HCT116 (cell line): ENCODE measurements around the gene CD34. TPM values are rescaled to one million over a fixed set of nuclear protein-coding genes. Genes with fewer than 3 reads are reported as not detected.

Experiments
- ATAC-seq: fragments of 200-7000 bp; cut with Tn5 transposase; 2 replicates; pipeline ENCODE4 v1.9.1; 2020; ENCODE audit warnings: mild to moderate bottlenecking, moderate library complexity
- BruUV-seq: library from RNA; stranded (reverse); fragments of 400-500 nt; replicated peaks from 2 replicates; lab custom pipeline; 2021; lab: Mats Ljungman, UMichigan
- CTCF ChIA-PET: fragments of 300-600 bp; sonication (Branson Sonifier 250); formaldehyde crosslinking; loops from one replicate; lab custom pipeline; 2021; ENCODE audit warnings: antibody characterized with exemption; lab: Charles Lee
- POLR2A ChIA-PET: fragments of 300-600, 350-600 bp; sonication (Branson Sonifier 250); formaldehyde crosslinking; loops from one replicate; lab custom pipeline; 2021; ENCODE audit warnings: antibody characterized with exemption; lab: Charles Lee
- RAD21 ChIA-PET, 2 experiments: fragments of 300-600 bp; sonication (Branson Sonifier 250); formaldehyde crosslinking; loops; one replicate each; lab custom pipeline; 2023; ENCODE audit warnings: low total read pairs in 2 of 2; ENCODE audit not compliant: uncharacterized antibody in 2 of 2, unreplicated experiment in 2 of 2, low non-redundant PET in 1 of 2; lab: Charles Lee
- DNase-seq: peaks from one replicate; pipeline ENCODE4 v3.0.0-alpha.2; 2010; ENCODE audit warnings: low read depth, low spot score
- H2AFZ ChIP-seq: fragments of 200-600 bp; shearing (Covaris generic), sonication (generic); 2 replicates; pipeline ENCODE4 v1.6.1; 2017; ENCODE audit warnings: low read depth, mixed run types, mixed read lengths, antibody characterized with exemption, low read length; ENCODE audit not compliant: poor library complexity, severe bottlenecking
- H3K27ac ChIP-seq: 2 replicates; pipeline ENCODE4 v1.5.1; 2012; ENCODE audit warnings: low read depth, low read length
- H3K27me3 ChIP-seq: fragments of 200-600 bp; sonication (generic); 2 replicates; pipeline ENCODE4 v1.6.1; 2016; ENCODE audit warnings: mixed run types, low read length, mixed read lengths; ENCODE audit not compliant: insufficient read depth
- H3K36me3 ChIP-seq, 2 experiments: fragments of 200-500 bp in 1 of 2; fragments of 200-600 bp in 1 of 2; sonication (Bioruptor generic) in 1 of 2; sonication (generic) in 1 of 2; 2 replicates each; pipeline versions ENCODE4 v1.5.1 to v1.6.1; 2014 to 2016; ENCODE audit warnings: low read length in 2 of 2, inconsistent platforms in 1 of 2, mixed read lengths in 1 of 2, mixed run types in 1 of 2; ENCODE audit not compliant: insufficient read depth in 2 of 2, control insufficient read depth in 1 of 2
- H3K4me1 ChIP-seq, 2 experiments: fragments of 200-600 bp in 1 of 2; sonication (generic) in 1 of 2; 2 replicates each; pipeline versions ENCODE4 v1.5.1 to v1.6.1; 2012 to 2017; ENCODE audit warnings: low read length in 2 of 2, inconsistent platforms in 1 of 2, mild to moderate bottlenecking in 1 of 2, mixed read lengths in 1 of 2, mixed run types in 1 of 2, moderate library complexity in 1 of 2; ENCODE audit not compliant: insufficient read depth in 2 of 2, control insufficient read depth in 1 of 2
- H3K4me2 ChIP-seq: fragments of 200-600 bp; sonication (generic); 2 replicates; pipeline ENCODE4 v1.6.1; 2017; ENCODE audit warnings: mixed run types, low read length, mixed read lengths
- H3K4me3 ChIP-seq, 2 experiments: fragments of 200-600 bp in 1 of 2; sonication (generic) in 1 of 2; replicated peaks in 1 of 2; 2 replicates each; pipeline ENCODE4 v1.5.1; 2011 to 2016; ENCODE audit warnings: low read length in 2 of 2, control low read depth in 1 of 2, low read depth in 1 of 2, mild to moderate bottlenecking in 1 of 2, mixed read lengths in 1 of 2, mixed run types in 1 of 2
- H3K79me2 ChIP-seq: fragments of 200-600 bp; sonication (generic); 2 replicates; pipeline ENCODE4 v1.6.1; 2017; ENCODE audit warnings: mild to moderate bottlenecking, mixed run types, low read length, moderate library complexity, mixed read lengths; ENCODE audit not compliant: insufficient read depth
- H3K9ac ChIP-seq: fragments of 200-600 bp; sonication (generic); 2 replicates; pipeline ENCODE4 v1.6.1; 2016; ENCODE audit warnings: low read length, mixed read lengths
- H3K9me2 ChIP-seq: fragments of 200-600 bp; sonication (generic), shearing (Covaris generic); 2 replicates; pipeline ENCODE4 v1.6.1; 2017; ENCODE audit warnings: mixed run types, mild to moderate bottlenecking, moderate library complexity; ENCODE audit not compliant: insufficient read depth
- H3K9me3 ChIP-seq, 2 experiments: fragments of 200-500 bp in 1 of 2; fragments of 200-600 bp in 1 of 2; sonication (Bioruptor generic) in 1 of 2; sonication (generic) in 1 of 2; 2 replicates each; pipeline ENCODE4 v1.6.1; 2014 to 2017; ENCODE audit warnings: low read length in 2 of 2, mixed read lengths in 2 of 2, inconsistent platforms in 1 of 2, low read depth in 1 of 2, mild to moderate bottlenecking in 1 of 2, mixed run types in 1 of 2, moderate library complexity in 1 of 2; ENCODE audit not compliant: control insufficient read depth in 1 of 2, insufficient read depth in 1 of 2
- H4K20me1 ChIP-seq: fragments of 200-600 bp; sonication (generic), shearing (Covaris generic); 2 replicates; pipeline ENCODE4 v1.6.1; 2017; ENCODE audit warnings: mixed run types, mild to moderate bottlenecking, moderate library complexity; ENCODE audit not compliant: insufficient read depth
- ATF3 ChIP-seq: IDR thresholded peaks from 2 replicates; pipeline ENCODE4 v1.6.1; 2012
- CEBPB ChIP-seq: IDR thresholded peaks from 2 replicates; pipeline ENCODE4 v1.6.1; 2012; ENCODE audit warnings: low read depth
- CTCF ChIP-seq, 3 experiments: fragments of 200-600 bp in 1 of 3; sonication (generic) in 1 of 3; IDR thresholded peaks in 2 of 3; conservative IDR thresholded peaks in 1 of 3; 2 replicates each; pipeline ENCODE4 v1.5.1; 2012 to 2017; ENCODE audit warnings: low read depth in 2 of 3, low read length in 2 of 3, antibody characterized with exemption in 1 of 3, borderline replicate concordance in 1 of 3, control low read depth in 1 of 3, mild to moderate bottlenecking in 1 of 3, mixed read lengths in 1 of 3, mixed run types in 1 of 3, moderate library complexity in 1 of 3; ENCODE audit not compliant: insufficient read depth in 1 of 3
- EGR1 ChIP-seq: IDR thresholded peaks from 2 replicates; pipeline ENCODE4 v1.6.1; 2012; ENCODE audit warnings: low read depth
- ELF1 ChIP-seq: IDR thresholded peaks from 2 replicates; pipeline ENCODE4 v1.6.1; 2012; ENCODE audit warnings: low read depth, borderline replicate concordance
- EZH2 ChIP-seq: fragments of 200-600 bp; sonication (generic); IDR thresholded peaks from 2 replicates; pipeline ENCODE4 v1.6.1; 2017; ENCODE audit warnings: antibody characterized with exemption, mixed run types
- EZH2phosphoT487 ChIP-seq: fragments of 200-600 bp; IDR thresholded peaks from 2 replicates; pipeline ENCODE4 v1.6.1; 2018; ENCODE audit warnings: antibody characterized with exemption, borderline replicate concordance
- FOSL1 ChIP-seq: IDR thresholded peaks from 2 replicates; pipeline ENCODE4 v1.6.1; 2012; ENCODE audit warnings: low read depth
- JUND ChIP-seq: IDR thresholded peaks from 2 replicates; pipeline ENCODE4 v1.6.1; 2012
- POLR2AphosphoS5 ChIP-seq: IDR thresholded peaks from 2 replicates; pipeline ENCODE4 v1.6.1; 2011; ENCODE audit warnings: mild to moderate bottlenecking, low read depth, low read length, moderate library complexity
- RAD21 ChIP-seq: IDR thresholded peaks from 2 replicates; pipeline ENCODE4 v1.6.1; 2012; ENCODE audit warnings: low read depth, mild to moderate bottlenecking
- REST ChIP-seq: IDR thresholded peaks from 2 replicates; pipeline ENCODE4 v1.6.1; 2012; ENCODE audit warnings: low read depth
- SIN3A ChIP-seq: IDR thresholded peaks from 2 replicates; pipeline ENCODE4 v1.6.1; 2012; ENCODE audit warnings: low read depth
- SP1 ChIP-seq: IDR thresholded peaks from 2 replicates; pipeline ENCODE4 v1.6.1; 2012; ENCODE audit warnings: low read depth
- SRF ChIP-seq: IDR thresholded peaks from 2 replicates; pipeline ENCODE4 v1.6.1; 2012; ENCODE audit warnings: low read depth
- TCF7L2 ChIP-seq: IDR thresholded peaks from 2 replicates; pipeline ENCODE4 v1.7.0; 2011; ENCODE audit warnings: borderline replicate concordance, inconsistent platforms; ENCODE audit not compliant: insufficient read depth, insufficient read length; ENCODE audit errors: extremely low read depth
- YY1 ChIP-seq: IDR thresholded peaks from 2 replicates; pipeline ENCODE4 v1.6.1; 2011; ENCODE audit warnings: low read length, low read depth, moderate library complexity, mild to moderate bottlenecking; ENCODE audit not compliant: insufficient replicate concordance; ENCODE audit errors: extremely low read depth
- ZBTB33 ChIP-seq: IDR thresholded peaks from 2 replicates; pipeline ENCODE4 v1.6.1; 2011; ENCODE audit warnings: mild to moderate bottlenecking, low read length, moderate library complexity; ENCODE audit not compliant: insufficient replicate concordance; ENCODE audit errors: extremely low read depth
- ZNF274 ChIP-seq: fragments of 200-500 bp; sonication (Bioruptor generic); IDR thresholded peaks from 2 replicates; pipeline ENCODE4 v1.6.1; 2014; ENCODE audit warnings: mild to moderate bottlenecking, low read depth, low read length, inconsistent platforms
- intact Hi-C: fragments of 100-400 bp; cut with micrococcal nuclease; formaldehyde crosslinking; loops from 2 replicates; pipeline ENCODE4 v1.10.0; 2022
- total RNA-seq: library from RNA; stranded (reverse); gene quantifications from one replicate; pipeline ENCODE4 v1.2.1, GENCODE V29; 2021; ENCODE audit not compliant: unreplicated experiment

CD34 gene
- total RNA-seq, 1 experiment from 2014 or later = 0.07 TPM

GRCh38 chr1:207898260-207898659 is 12.7 kb downstream of the CD34 start:
- POLR2A ChIA-PET = no interaction called here
- no peak overlapping the region for H3K4me2 ChIP-seq
- no peaks in the 10 kb centered on the region for H3K27me3 ChIP-seq
- H3K27ac ChIP-seq = no peak overlapping the region
- intact Hi-C loops = no loop called here
- H3K36me3 ChIP-seq = no peaks in the 10 kb centered on the region
- CTCF ChIA-PET = interaction anchor here (1.9 to 5.7 kb wide), 3 partner anchors 13 to 83 kb away, joined by 4 to 69 read pairs (median 25); no protein-coding TSS in a partner anchor
- TF ChIP-seq CTCF (IDR thresholded peaks at IDR 0.05 in 2 of 3, conservative IDR thresholded peaks at IDR 0.05 in 1 of 3; ENCODE audit: borderline replicate concordance in 1 of 3, insufficient read depth in 1 of 3, low read depth in 2 of 3, low read length in 2 of 3) (no peak), SIN3A (no peak), FOSL1 (no peak), SP1 (no peak), EGR1 (no peak), RAD21 (no peak), ATF3 (no peak), ZBTB33 (no peak), POLR2AphosphoS5 (no peak), EZH2 (no peak), ZNF274 (no peak), TCF7L2 (no peak), REST (no peak), ELF1 (no peak), SRF (no peak), YY1 (no peak), JUND (no peak), CEBPB (no peak), EZH2phosphoT487 (no peak)
- BruUV-seq = no TSS peak
- no peak overlapping the region for H3K4me3 ChIP-seq
- no peak overlapping the region for H3K9ac ChIP-seq
- no peaks in the 10 kb centered on the region for H3K9me2 ChIP-seq
- RAD21 ChIA-PET = no interaction called here
- DNase-seq (no peak), ATAC-seq (no peak)
- no peaks in the 10 kb centered on the region for H3K79me2 ChIP-seq
- H2AFZ ChIP-seq = no peak overlapping the region
- no peaks in the 10 kb centered on the region for H3K9me3 ChIP-seq
- no peaks in the 10 kb centered on the region for H4K20me1 ChIP-seq
- H3K4me1 ChIP-seq = no peaks in the 10 kb centered on the region
